HepG2 (cell line): ENCODE data around the gene PID1. TPM values are rescaled to one million over a fixed set of nuclear protein-coding genes. Genes with fewer than 3 reads are reported as not detected.

ENCODE experiments used
- ATAC-seq: fragments of 200-7000 bp; cut with Tn5 transposase; 3 replicates; pipeline ENCODE4 v1.9.1; 2020; ENCODE audit warnings: mild to moderate bottlenecking, moderate library complexity
- BruUV-seq: library from RNA; stranded (reverse); fragments of 400-500 nt; replicated peaks from 2 replicates; lab custom pipeline; 2021; lab: Mats Ljungman, UMichigan
- CTCF ChIA-PET: fragments of 300-600 bp; formaldehyde crosslinking; extraction: SDS; loops from one replicate; lab custom pipeline; 2021; ENCODE audit warnings: low total read pairs, inconsistent platforms, low intra/inter-chr PET ratio; lab: Yijun Ruan, JAX
- POLR2A ChIA-PET: fragments of 350-600 bp; sonication (Branson Sonifier 250); formaldehyde crosslinking; loops from one replicate; lab custom pipeline; 2020; ENCODE audit warnings: antibody characterized with exemption, inconsistent platforms; lab: Yijun Ruan, JAX
- DNase-seq: peaks from one replicate; pipeline ENCODE4 v3.0.0-alpha.2; 2015; ENCODE audit warnings: low spot score
- FAIRE-seq: peaks from 3 replicates; lab custom pipeline; 2011; peaks lifted over from hg19 to GRCh38; lab: Jason Lieb, UNC
- H2AFZ ChIP-seq: one replicate; pipeline ENCODE4 v1.6.1; 2011; ENCODE audit warnings: low read length, inconsistent platforms
- H3K27ac ChIP-seq: fragments of 300-600 bp; 3 replicates; pipeline ENCODE4 v1.8.0; 2011; ENCODE audit warnings: mixed run types, mild to moderate bottlenecking, mixed read lengths, low read length, inconsistent platforms; ENCODE audit not compliant: insufficient read depth; ENCODE audit errors: extremely low read length
- H3K27me3 ChIP-seq, 2 experiments: fragments of 200-600 bp in 1 of 2; 2 replicates in 1 of 2; 3 replicates in 1 of 2; pipeline versions ENCODE4 v1.6.0 to v1.8.0; 2011; ENCODE audit warnings: low read length in 2 of 2, mild to moderate bottlenecking in 2 of 2, moderate library complexity in 2 of 2, inconsistent platforms in 1 of 2; ENCODE audit not compliant: insufficient read depth in 2 of 2, control insufficient read depth in 1 of 2
- H3K36me3 ChIP-seq, 2 experiments: fragments of 200-600 bp in 1 of 2; replicated peaks in 1 of 2; 2 replicates in 1 of 2; 3 replicates in 1 of 2; pipeline versions ENCODE4 v1.5.1 to v1.8.0; 2011; ENCODE audit warnings: low read length in 2 of 2, inconsistent platforms in 1 of 2; ENCODE audit not compliant: insufficient read depth in 2 of 2, control insufficient read depth in 1 of 2
- H3K4me1 ChIP-seq: 2 replicates; pipeline ENCODE4 v1.5.1; 2012; ENCODE audit warnings: low read length, inconsistent platforms; ENCODE audit not compliant: insufficient read depth
- H3K4me2 ChIP-seq: 2 replicates; pipeline ENCODE4 v1.6.0; 2011; ENCODE audit warnings: low read depth, low read length, inconsistent platforms
- H3K4me3 ChIP-seq, 3 experiments: fragments of 200-600 bp in 1 of 3; sonication (generic), shearing (Covaris generic) in 1 of 3; replicated peaks in 1 of 3; 2 replicates each; pipeline ENCODE4 v1.5.1; 2011 to 2016; ENCODE audit warnings: low read length in 3 of 3, inconsistent platforms in 2 of 3, low read depth in 2 of 3, mild to moderate bottlenecking in 2 of 3, control low read depth in 1 of 3, mixed read lengths in 1 of 3; ENCODE audit not compliant: insufficient read depth in 1 of 3
- H3K79me2 ChIP-seq: one replicate; pipeline ENCODE4 v1.6.1; 2011; ENCODE audit warnings: low read length, inconsistent platforms; ENCODE audit not compliant: insufficient read depth
- H3K9ac ChIP-seq: 2 replicates; pipeline ENCODE4 v1.6.0; 2011; ENCODE audit warnings: mild to moderate bottlenecking, low read depth, low read length, inconsistent platforms; ENCODE audit not compliant: insufficient read depth
- H3K9me3 ChIP-seq: 2 replicates; pipeline ENCODE4 v1.5.1; 2012; ENCODE audit warnings: mild to moderate bottlenecking, low read length
- H4K20me1 ChIP-seq: 2 replicates; pipeline ENCODE4 v1.6.0; 2011; ENCODE audit warnings: inconsistent platforms, mild to moderate bottlenecking, low read length, moderate library complexity; ENCODE audit not compliant: insufficient read depth
- HOXA5 ChIP-seq: sonication (generic); formaldehyde crosslinking; IDR thresholded peaks from 2 replicates; pipeline ENCODE4 v1.4.0; 2020; ENCODE audit warnings: missing genetic modification reagents
- LCORL ChIP-seq, 2 experiments: fragments of 450-650 bp in 1 of 2; sonication (generic) in 1 of 2; formaldehyde crosslinking in 1 of 2; IDR thresholded peaks; 2 replicates each; pipeline versions ENCODE4 v1.5.0 to v1.6.1; 2017 to 2020; ENCODE audit warnings: antibody characterized with exemption in 1 of 2, missing genetic modification reagents in 1 of 2
- MXD4 ChIP-seq: IDR thresholded peaks from 2 replicates; pipeline ENCODE4 v1.6.1; 2016; ENCODE audit warnings: mild to moderate bottlenecking, missing biosample characterization, missing genetic modification reagents
- RAD21 ChIP-seq: fragments of 450-650 bp; formaldehyde crosslinking; IDR thresholded peaks from 2 replicates; pipeline ENCODE4 v1.5.0; 2020; ENCODE audit warnings: mild to moderate bottlenecking
- RFX1 ChIP-seq: fragments of 450-650 bp; IDR thresholded peaks from 2 replicates; pipeline ENCODE4 v1.6.1; 2017
- SMC3 ChIP-seq: IDR thresholded peaks from 2 replicates; pipeline ENCODE4 v1.6.1; 2011; ENCODE audit warnings: low read length, improper control_type of control experiment
- STAG1 ChIP-seq: sonication (generic); formaldehyde crosslinking; IDR thresholded peaks from 2 replicates; pipeline ENCODE4 v1.4.0; 2020; ENCODE audit warnings: missing genetic modification reagents
- TAF1 ChIP-seq: sonication (generic); formaldehyde crosslinking; IDR thresholded peaks from 2 replicates; pipeline ENCODE4 v1.4.0; 2020; ENCODE audit warnings: missing genetic modification reagents
- TEAD3 ChIP-seq: optimal IDR thresholded peaks from 2 replicates; pipeline ENCODE3; 2016; ENCODE audit warnings: borderline replicate concordance
- XRCC5 ChIP-seq: fragments of 200-400 bp; formaldehyde crosslinking; optimal IDR thresholded peaks from 2 replicates; pipeline ENCODE3; 2017; ENCODE audit warnings: mild to moderate bottlenecking, low read length
- ZMYM4 ChIP-seq: sonication (generic); formaldehyde crosslinking; IDR thresholded peaks from 2 replicates; pipeline ENCODE4 v1.8.1; 2023; ENCODE audit warnings: mild to moderate bottlenecking, missing genetic modification reagents
- ZNF317 ChIP-seq: sonication (generic); formaldehyde crosslinking; IDR thresholded peaks from 2 replicates; pipeline ENCODE4 v1.5.0; 2020; ENCODE audit warnings: mild to moderate bottlenecking, missing genetic modification reagents
- ZNF331 ChIP-seq: sonication (generic); formaldehyde crosslinking; IDR thresholded peaks from 2 replicates; pipeline ENCODE4 v1.4.0; 2020; ENCODE audit warnings: missing genetic modification reagents
- ZNF703 ChIP-seq: sonication (generic); formaldehyde crosslinking; IDR thresholded peaks from 2 replicates; pipeline ENCODE4 v1.5.1; 2020; ENCODE audit warnings: missing genetic modification reagents, mild to moderate bottlenecking, moderate library complexity, borderline replicate concordance
- ZNF709 ChIP-seq: sonication (generic); formaldehyde crosslinking; IDR thresholded peaks from 2 replicates; pipeline ENCODE4 v1.5.0; 2020; ENCODE audit warnings: mild to moderate bottlenecking, missing genetic modification reagents
- WGBS: methylation state at CpG from one replicate; pipeline ENCODE4 v1.1.6; 2017; ENCODE audit warnings: low lambda C conversion rate; 5-methylcytosine and 5-hydroxymethylcytosine counted together
- in situ Hi-C: cut with HindIII; loops from 2 replicates; pipeline ENCODE4 v1.10.0; 2017; ENCODE audit warnings: low pct_unique_long_range_greater_than_20kb; ENCODE audit not compliant: extremely low pct_ligation_motif_present
- intact Hi-C: fragments of 100-400 bp; cut with micrococcal nuclease; formaldehyde crosslinking; loops from one replicate; pipeline ENCODE4 v1.10.0; 2022; ENCODE audit not compliant: unreplicated experiment
- polyA plus RNA-seq, 8 experiments: library from polyadenylated mRNA; depleted of rRNA in 3 of 8; stranded (reverse) in 7 of 8; unstranded in 1 of 8; fragments of >200 nt; fragmentation: Illumina TruSeq in 4 of 8; extraction: Trizol in 4 of 8; gene quantifications; 2 replicates each; pipeline versions ENCODE4 v1.2.1 to v1.2.3, GENCODE V29; 2011 to 2016; ENCODE audit warnings: low read depth in 4 of 8, missing spikeins in 1 of 8, mixed read lengths in 1 of 8; ENCODE audit not compliant: insufficient read depth in 1 of 8
- total RNA-seq, 5 experiments: library from RNA; depleted of rRNA; stranded (reverse); fragments of >200 nt; fragmentation: Illumina TruSeq; extraction: Trizol; gene quantifications; 2 replicates each; pipeline ENCODE4 v1.2.3, GENCODE V29; 2016; ENCODE audit warnings: low read depth in 1 of 5
- TF ChIP-seq, protein P1 (sequence below): IDR thresholded peaks from 2 replicates; pipeline ENCODE4 v1.6.1; 2016; ENCODE audit warnings: missing compliant biosample characterization, missing genetic modification reagents, borderline replicate concordance
- TF ChIP-seq, protein P2 (sequence below): IDR thresholded peaks from 2 replicates; pipeline ENCODE4 v1.6.1; 2016; ENCODE audit warnings: low read depth
- TF ChIP-seq, protein P3 (sequence below): sonication (generic); formaldehyde crosslinking; IDR thresholded peaks from 2 replicates; pipeline ENCODE4 v1.4.0; 2020; ENCODE audit warnings: missing genetic modification reagents
- TF ChIP-seq, protein P4 (sequence below): sonication (generic); formaldehyde crosslinking; IDR thresholded peaks from 2 replicates; pipeline ENCODE4 v1.5.0; 2020; ENCODE audit warnings: mild to moderate bottlenecking, missing genetic modification reagents, moderate library complexity

Gene PID1
- total and polyA plus RNA-seq, 2 of the 13 experiments (the other 11 are each of a cell fraction or from before 2014, with no cell fraction given) = 0.15 to 0.18 TPM

DNA sequence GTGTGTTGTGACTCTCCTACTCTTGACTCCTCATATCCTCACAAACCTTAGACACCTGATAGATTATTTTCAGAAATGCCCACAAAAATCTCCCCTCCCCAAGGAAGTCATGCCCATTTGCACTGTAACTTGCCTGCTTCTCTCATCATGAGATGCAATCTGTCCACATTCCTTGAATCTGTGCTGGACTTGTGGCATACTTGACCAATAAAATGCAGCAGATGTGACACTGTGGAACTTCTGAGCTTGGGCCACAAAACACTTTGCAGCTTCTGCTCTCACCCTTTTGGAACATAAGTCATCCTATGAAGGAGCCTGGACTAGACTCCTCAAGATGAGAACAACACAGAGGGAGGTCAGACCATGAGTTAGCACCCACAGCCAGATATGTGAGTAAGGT is 4.4 kb upstream of the PID1 start (continued):
- TF ChIP-seq, protein P1, sequence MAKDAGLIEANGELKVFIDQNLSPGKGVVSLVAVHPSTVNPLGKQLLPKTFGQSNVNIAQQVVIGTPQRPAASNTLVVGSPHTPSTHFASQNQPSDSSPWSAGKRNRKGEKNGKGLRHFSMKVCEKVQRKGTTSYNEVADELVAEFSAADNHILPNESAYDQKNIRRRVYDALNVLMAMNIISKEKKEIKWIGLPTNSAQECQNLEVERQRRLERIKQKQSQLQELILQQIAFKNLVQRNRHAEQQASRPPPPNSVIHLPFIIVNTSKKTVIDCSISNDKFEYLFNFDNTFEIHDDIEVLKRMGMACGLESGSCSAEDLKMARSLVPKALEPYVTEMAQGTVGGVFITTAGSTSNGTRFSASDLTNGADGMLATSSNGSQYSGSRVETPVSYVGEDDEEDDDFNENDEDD = no peak

DNA sequence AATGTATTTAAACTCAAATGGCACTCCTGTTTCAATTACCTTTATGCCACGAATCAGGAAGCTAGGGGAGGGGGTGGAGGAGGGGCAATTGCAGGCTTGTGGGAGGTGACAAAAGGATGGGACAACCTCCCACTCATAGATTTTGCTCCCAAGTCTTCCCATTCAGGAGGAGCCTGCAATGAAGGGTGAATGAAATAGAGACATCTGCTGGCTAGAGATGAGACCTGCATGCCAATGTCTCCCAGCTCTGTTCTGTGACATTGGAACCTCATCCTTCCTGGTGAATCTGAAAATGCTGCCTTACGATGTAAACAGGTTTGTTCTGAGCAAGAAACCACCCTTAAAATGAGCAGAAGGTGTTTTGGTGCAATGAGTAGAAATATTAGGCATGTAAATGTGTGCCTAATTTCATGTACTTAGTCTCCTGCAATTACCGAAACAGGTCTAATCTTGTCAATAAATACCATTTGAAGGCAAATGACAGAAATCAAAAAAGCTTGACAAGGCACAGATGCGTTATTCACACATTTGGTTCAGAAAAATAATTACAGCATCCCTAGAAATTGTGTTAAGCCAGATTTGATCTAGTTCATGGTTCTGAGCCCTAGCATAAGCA is 2.7 kb upstream of the PID1 start:
- CTCF ChIA-PET = interaction anchor here (1.0 to 2.2 kb wide), 2 partner anchors 141 to 1384 kb away, joined by 3 to 16 read pairs; no protein-coding TSS in a partner anchor
- POLR2A ChIA-PET = interaction anchor here (0.6 kb wide), 1 partner anchor 133 kb away, joined by 5 read pairs; no protein-coding TSS in a partner anchor
- H3K4me2 ChIP-seq = 0 out of 2 replicates have a peak overlapping the region, but pooled peaks have one; percentile 14
- WGBS = 19% methylated on average over 4 of the region's 4 CpGs
- H3K36me3 ChIP-seq = no peaks in the 10 kb centered on the region
- peaks cover 0 to 26% of the 10 kb centered on the region in 2 experiments; a peak in 2 of 5 replicates for H3K27me3 ChIP-seq
- DNase-seq = peak; percentile 65
- peak; percentile 95 for ATAC-seq
- in situ Hi-C loops = no loop called here
- no peaks in the 10 kb centered on the region for H3K9me3 ChIP-seq
- intact Hi-C loops = loop anchor here (1.0 to 2.0 kb wide), 5 partner anchors 114 to 1335 kb away; no protein-coding TSS in a partner anchor
- FAIRE-seq = peak; percentile 99
- no TSS peak for BruUV-seq
- no peaks in the 10 kb centered on the region for H3K79me2 ChIP-seq
- no peak overlapping the region for H3K4me3 ChIP-seq
- H2AFZ ChIP-seq = no peak overlapping the region
- H3K27ac ChIP-seq = no peak overlapping the region
- no peak overlapping the region for H3K9ac ChIP-seq
- H3K4me1 ChIP-seq = no peaks in the 10 kb centered on the region
- no peaks in the 10 kb centered on the region for H4K20me1 ChIP-seq
- TF ChIP-seq, protein P2, sequence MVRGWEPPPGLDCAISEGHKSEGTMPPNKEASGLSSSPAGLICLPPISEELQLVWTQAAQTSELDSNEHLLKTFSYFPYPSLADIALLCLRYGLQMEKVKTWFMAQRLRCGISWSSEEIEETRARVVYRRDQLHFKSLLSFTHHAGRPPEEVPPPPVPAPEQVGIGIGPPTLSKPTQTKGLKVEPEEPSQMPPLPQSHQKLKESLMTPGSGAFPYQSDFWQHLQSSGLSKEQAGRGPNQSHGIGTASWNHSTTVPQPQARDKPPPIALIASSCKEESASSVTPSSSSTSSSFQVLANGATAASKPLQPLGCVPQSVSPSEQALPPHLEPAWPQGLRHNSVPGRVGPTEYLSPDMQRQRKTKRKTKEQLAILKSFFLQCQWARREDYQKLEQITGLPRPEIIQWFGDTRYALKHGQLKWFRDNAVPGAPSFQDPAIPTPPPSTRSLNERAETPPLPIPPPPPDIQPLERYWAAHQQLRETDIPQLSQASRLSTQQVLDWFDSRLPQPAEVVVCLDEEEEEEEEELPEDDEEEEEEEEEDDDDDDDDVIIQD (CRISPR knock-in tag) = 0 out of 2 replicates have a peak, but pooled peaks have one; percentile 27
- peak; percentile 62; the same call in 1 of the 2 replicates for TF ChIP-seq HOXA5 (CRISPR knock-in tag)
- TF ChIP-seq RAD21 (CRISPR knock-in tag) = peak; percentile 75
- TF ChIP-seq SMC3 = peak; percentile 95
- TF ChIP-seq ZNF317 (CRISPR knock-in tag) = no peak
- peak; percentile 56 for TF ChIP-seq XRCC5
- peak; percentile 41; the same call in 1 of the 2 replicates for TF ChIP-seq ZNF331 (CRISPR knock-in tag)
- no peak for TF ChIP-seq TAF1 (CRISPR knock-in tag)
- TF ChIP-seq ZNF703 (CRISPR knock-in tag) = no peak
- no peak for TF ChIP-seq RFX1
- TF ChIP-seq LCORL (IDR thresholded peaks at IDR 0.05) = no peak
- 0 out of 2 replicates have a peak, but pooled peaks have one; percentile 21 for TF ChIP-seq LCORL (CRISPR knock-in tag; IDR thresholded peaks at IDR 0.05)
- TF ChIP-seq, protein P3, sequence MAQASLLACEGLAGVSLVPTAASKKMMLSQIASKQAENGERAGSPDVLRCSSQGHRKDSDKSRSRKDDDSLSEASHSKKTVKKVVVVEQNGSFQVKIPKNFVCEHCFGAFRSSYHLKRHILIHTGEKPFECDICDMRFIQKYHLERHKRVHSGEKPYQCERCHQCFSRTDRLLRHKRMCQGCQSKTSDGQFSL (CRISPR knock-in tag) = no peak
- TF ChIP-seq ZNF709 (CRISPR knock-in tag) = no peak
- TF ChIP-seq TEAD3 (CRISPR knock-in tag) = peak; percentile 63
- TF ChIP-seq ZMYM4 (CRISPR knock-in tag) = peak; percentile 40; the same call in 1 of the 2 replicates
- TF ChIP-seq, protein P4, sequence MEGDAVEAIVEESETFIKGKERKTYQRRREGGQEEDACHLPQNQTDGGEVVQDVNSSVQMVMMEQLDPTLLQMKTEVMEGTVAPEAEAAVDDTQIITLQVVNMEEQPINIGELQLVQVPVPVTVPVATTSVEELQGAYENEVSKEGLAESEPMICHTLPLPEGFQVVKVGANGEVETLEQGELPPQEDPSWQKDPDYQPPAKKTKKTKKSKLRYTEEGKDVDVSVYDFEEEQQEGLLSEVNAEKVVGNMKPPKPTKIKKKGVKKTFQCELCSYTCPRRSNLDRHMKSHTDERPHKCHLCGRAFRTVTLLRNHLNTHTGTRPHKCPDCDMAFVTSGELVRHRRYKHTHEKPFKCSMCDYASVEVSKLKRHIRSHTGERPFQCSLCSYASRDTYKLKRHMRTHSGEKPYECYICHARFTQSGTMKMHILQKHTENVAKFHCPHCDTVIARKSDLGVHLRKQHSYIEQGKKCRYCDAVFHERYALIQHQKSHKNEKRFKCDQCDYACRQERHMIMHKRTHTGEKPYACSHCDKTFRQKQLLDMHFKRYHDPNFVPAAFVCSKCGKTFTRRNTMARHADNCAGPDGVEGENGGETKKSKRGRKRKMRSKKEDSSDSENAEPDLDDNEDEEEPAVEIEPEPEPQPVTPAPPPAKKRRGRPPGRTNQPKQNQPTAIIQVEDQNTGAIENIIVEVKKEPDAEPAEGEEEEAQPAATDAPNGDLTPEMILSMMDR (CRISPR knock-in tag) = peak; percentile 89
- TF ChIP-seq MXD4 (CRISPR knock-in tag) = no peak
- TF ChIP-seq STAG1 (CRISPR knock-in tag) = peak; percentile 80
